HTR-8/SVneo (cell line): ENCODE data around the gene THSD4.

Experiments used
- DNase-seq: peaks from one replicate; pipeline ENCODE4 v3.0.0; 2011; ENCODE audit warnings: low spot score, mixed read lengths; ENCODE audit not compliant: insufficient read length
- FAIRE-seq: peaks from 2 replicates; lab custom pipeline; 2011; peaks lifted over from hg19 to GRCh38; lab: Jason Lieb, UNC

THSD4 gene

GRCh38 chr15:71334873-71335272 lies 219.6 kb downstream of the THSD4 start:
- no peak for DNase-seq
- FAIRE-seq, result peak; percentile 40

- FAIRE-seq (no peak), DNase-seq (no peak)
Measured at GRCh38 chr15:71335591-71335990, 220.3 kb downstream of the THSD4 start.

GRCh38 chr15:71336671-71337070 lies 221.4 kb downstream of the THSD4 start:
- FAIRE-seq (no peak), DNase-seq (no peak)

- DNase-seq (no peak), FAIRE-seq (peak; percentile 71)
Measured at GRCh38 chr15:71337197-71337845, 222.1 kb downstream of the THSD4 start.

- FAIRE-seq (no peak), DNase-seq (no peak)
Measured at GRCh38 chr15:71338265-71338664, 223.0 kb downstream of the THSD4 start.

GRCh38 chr15:71338827-71339542 lies 223.7 kb downstream of the THSD4 start:
- FAIRE-seq, result no peak

GRCh38 chr15:71341811-71342550 lies 226.7 kb downstream of the THSD4 start:
- FAIRE-seq (no peak), DNase-seq (no peak)

More at GRCh38 chr15:71338827-71339542, 223.7 kb downstream of the THSD4 start:
- DNase-seq, result no peak

- FAIRE-seq, result no peak
- DNase-seq, result no peak
Measured at GRCh38 chr15:71342658-71343057, 227.4 kb downstream of the THSD4 start.

- FAIRE-seq, result no peak
- no peak for DNase-seq
Measured at GRCh38 chr15:71344316-71344715, 229.0 kb downstream of the THSD4 start.

- no peak for FAIRE-seq
- no peak for DNase-seq
Measured at GRCh38 chr15:71345186-71345585, 229.9 kb downstream of the THSD4 start.

- DNase-seq (no peak), FAIRE-seq (no peak)
Measured at GRCh38 chr15:71346464-71346863, 231.2 kb downstream of the THSD4 start.

GRCh38 chr15:71348597-71348996 lies 233.3 kb downstream of the THSD4 start:
- FAIRE-seq (no peak), DNase-seq (no peak)

- DNase-seq (no peak), FAIRE-seq (no peak)
Measured at GRCh38 chr15:71349336-71349735, 234.1 kb downstream of the THSD4 start.

- DNase-seq (no peak), FAIRE-seq (no peak)
Measured at GRCh38 chr15:71349736-71350526, 234.7 kb downstream of the THSD4 start.

GRCh38 chr15:71350622-71351378 lies 235.5 kb downstream of the THSD4 start:
- DNase-seq (no peak), FAIRE-seq (peak; percentile 76)

GRCh38 chr15:71352125-71352524 lies 236.9 kb downstream of the THSD4 start:
- FAIRE-seq (no peak), DNase-seq (no peak)

GRCh38 chr15:71352765-71353164 lies 237.5 kb downstream of the THSD4 start:
- DNase-seq (no peak), FAIRE-seq (no peak)

- DNase-seq, result no peak
- FAIRE-seq, result no peak
Measured at GRCh38 chr15:71353171-71353570, 237.9 kb downstream of the THSD4 start.

- peak; percentile 68 for FAIRE-seq
- no peak for DNase-seq
Measured at GRCh38 chr15:71355268-71355667, 240.0 kb downstream of the THSD4 start.

- no peak for FAIRE-seq
Measured at GRCh38 chr15:71357321-71357732, 242.1 kb downstream of the THSD4 start.

More at GRCh38 chr15:71357321-71357732, 242.1 kb downstream of the THSD4 start:
- no peak for DNase-seq
